Chondrocyte (in vitro differentiated cells): Measurements from ENCODE around the gene ACTR6. TPM values are rescaled to one million over a fixed set of nuclear protein-coding genes. Genes with fewer than 3 reads are reported as not detected.
A peak's percentile ranks its signal among the peaks of the same experiment; 100 is the strongest.

Source experiments
- DNase-seq: peaks from one replicate; pipeline ENCODE4 v3.0.0; 2021; ENCODE audit warnings: mixed read lengths, low spot score
- H3K27ac Mint-ChIP-seq: one replicate; pipeline ENCODE4 v1.8.0; 2021; ENCODE audit warnings: mild to moderate bottlenecking, moderate library complexity, mixed read lengths; ENCODE audit not compliant: unreplicated experiment
- H3K27me3 Mint-ChIP-seq: 2 replicates; pipeline ENCODE4 v1.8.0; 2021; ENCODE audit warnings: low read depth, mixed read lengths
- H3K36me3 Mint-ChIP-seq: 2 replicates; pipeline ENCODE4 v1.8.0; 2021; ENCODE audit warnings: low read depth, mixed read lengths
- H3K4me1 Mint-ChIP-seq: 2 replicates; pipeline ENCODE4 v1.8.0; 2021; ENCODE audit warnings: low read depth, mild to moderate bottlenecking, mixed read lengths
- H3K4me3 Mint-ChIP-seq: one replicate; pipeline ENCODE4 v1.8.0; 2021; ENCODE audit warnings: mild to moderate bottlenecking, moderate library complexity, mixed read lengths; ENCODE audit not compliant: unreplicated experiment
- H3K9me3 Mint-ChIP-seq: 2 replicates; pipeline ENCODE4 v1.8.0; 2021; ENCODE audit warnings: low read depth, mixed read lengths
- CTCF ChIP-seq: fragments of 200-600 bp; sonication (generic); IDR thresholded peaks from 2 replicates; pipeline ENCODE4 v1.5.0; 2021; ENCODE audit warnings: antibody characterized with exemption, mild to moderate bottlenecking, moderate library complexity
- total RNA-seq: library from RNA; stranded (reverse); gene quantifications from 3 replicates; pipeline ENCODE4 v1.2.1, GENCODE V29; 2021

The ACTR6 gene
- total RNA-seq, 1 donor from 2014 or later = 20.7 TPM

- TF ChIP-seq CTCF = no peak
- no peak overlapping the region for H3K27ac Mint-ChIP-seq
- H3K36me3 Mint-ChIP-seq = no peaks in the 10 kb centered on the region
- no peak for DNase-seq
- H3K4me1 Mint-ChIP-seq = no peaks in the 10 kb centered on the region
- peaks cover 2% of the 10 kb centered on the region for H3K27me3 Mint-ChIP-seq
- H3K9me3 Mint-ChIP-seq = no peaks in the 10 kb centered on the region
- no peak overlapping the region for H3K4me3 Mint-ChIP-seq
Measured at GRCh38 chr12:100189636-100190394, 10.8 kb upstream of the ACTR6 start.

- Mint-ChIP-seq H3K4me3 (no peak overlapping the region), H3K36me3 (no peaks in the 10 kb centered on the region), H3K27me3 (no peaks in the 10 kb centered on the region), H3K4me1 (no peaks in the 10 kb centered on the region), H3K9me3 (no peaks in the 10 kb centered on the region), H3K27ac (no peak overlapping the region)
- TF ChIP-seq CTCF = no peak
- no peak for DNase-seq
Measured at GRCh38 chr12:100193085-100193484, 7.5 kb upstream of the ACTR6 start.

- no peak overlapping the region for H3K4me3 Mint-ChIP-seq
- no peaks in the 10 kb centered on the region for H3K9me3 Mint-ChIP-seq
Measured at GRCh38 chr12:100197486-100197885, 3.1 kb upstream of the ACTR6 start.

GRCh38 chr12:100199023-100199346, 1.6 kb upstream of the ACTR6 start:
- no peak for TF ChIP-seq CTCF
- H3K27ac Mint-ChIP-seq = no peak overlapping the region
- no peaks in the 10 kb centered on the region for H3K27me3 Mint-ChIP-seq
- no peaks in the 10 kb centered on the region for H3K9me3 Mint-ChIP-seq
- H3K4me1 Mint-ChIP-seq = peaks cover 18% of the 10 kb centered on the region
- peak overlapping the region; percentile 94 for H3K4me3 Mint-ChIP-seq
- DNase-seq = no peak
- H3K36me3 Mint-ChIP-seq = no peaks in the 10 kb centered on the region

More at GRCh38 chr12:100197486-100197885, 3.1 kb upstream of the ACTR6 start:
- no peak for DNase-seq
- Mint-ChIP-seq H3K4me1 (peaks cover 18% of the 10 kb centered on the region), H3K27me3 (no peaks in the 10 kb centered on the region), H3K27ac (no peak overlapping the region), H3K36me3 (no peaks in the 10 kb centered on the region)
- no peak for TF ChIP-seq CTCF

GRCh38 chr12:100199347-100200149, 1.1 kb upstream of the ACTR6 start:
- DNase-seq = no peak
- Mint-ChIP-seq H3K9me3 (no peaks in the 10 kb centered on the region), H3K4me3 (peak overlapping the region; percentile 94), H3K4me1 (peaks cover 18% of the 10 kb centered on the region), H3K36me3 (no peaks in the 10 kb centered on the region), H3K27me3 (no peaks in the 10 kb centered on the region), H3K27ac (peak overlapping the region; percentile 90)
- TF ChIP-seq CTCF = no peak
